Activated CD4-positive, alpha-beta T cell treated with anti-CD3 and anti-CD28 coated beads, Interleukin-2, amount 50 U/mL, for 16 hours (primary cell): ENCODE results near the gene CNRIP1.
"Not testable (repeated sequence)": the region's sequence is repeated elsewhere in the genome, so short reads cannot be mapped to it uniquely, and the experiment has no call there.

Experiments
- DNase-seq: peaks from one replicate; pipeline ENCODE4 v3.0.0-alpha.2; 2020

Gene CNRIP1, protein sequence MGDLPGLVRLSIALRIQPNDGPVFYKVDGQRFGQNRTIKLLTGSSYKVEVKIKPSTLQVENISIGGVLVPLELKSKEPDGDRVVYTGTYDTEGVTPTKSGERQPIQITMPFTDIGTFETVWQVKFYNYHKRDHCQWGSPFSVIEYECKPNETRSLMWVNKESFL

DNA sequence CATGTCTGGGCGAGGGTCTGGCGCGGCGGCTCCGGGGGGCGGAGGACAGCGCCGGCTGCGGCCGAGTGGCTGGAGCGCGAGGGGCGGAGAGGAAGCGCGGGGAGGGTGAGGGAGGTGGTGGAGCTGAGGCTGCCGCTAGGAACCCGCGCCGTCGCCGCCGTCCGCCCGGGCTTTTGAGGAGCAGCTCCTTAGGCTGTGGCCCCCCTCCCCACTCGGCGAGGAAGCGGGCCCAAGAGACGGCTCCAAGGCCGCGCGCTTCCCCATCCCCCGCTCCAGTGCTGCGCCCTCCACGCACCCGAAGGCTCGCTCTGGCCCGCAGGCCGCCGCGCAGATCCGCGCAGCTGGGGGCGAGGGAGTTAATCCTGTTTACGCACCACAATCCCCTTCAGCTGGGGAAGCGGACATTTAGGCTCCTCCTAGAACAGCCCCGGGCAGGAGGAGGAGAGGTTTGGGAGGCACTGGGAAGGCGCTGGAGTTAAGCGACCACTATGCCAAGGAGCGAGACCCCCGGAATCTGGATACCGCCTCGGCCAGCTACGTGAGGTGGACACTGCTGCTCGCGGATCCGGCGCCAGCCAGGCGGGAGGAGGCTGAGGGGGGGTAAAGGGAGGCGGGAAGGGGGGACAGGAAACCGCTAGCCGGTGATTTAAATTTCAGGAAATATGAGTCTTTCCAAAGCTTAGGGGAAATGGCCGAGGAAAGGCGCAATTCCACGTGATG is at the start of gene CNRIP1:
TSS of gene CNRIP1 (minus strand) at position 552 of the 720 bp plus-strand sequence. CDS start at position 3, 549 bp downstream.
- DNase-seq = no peak

DNA sequence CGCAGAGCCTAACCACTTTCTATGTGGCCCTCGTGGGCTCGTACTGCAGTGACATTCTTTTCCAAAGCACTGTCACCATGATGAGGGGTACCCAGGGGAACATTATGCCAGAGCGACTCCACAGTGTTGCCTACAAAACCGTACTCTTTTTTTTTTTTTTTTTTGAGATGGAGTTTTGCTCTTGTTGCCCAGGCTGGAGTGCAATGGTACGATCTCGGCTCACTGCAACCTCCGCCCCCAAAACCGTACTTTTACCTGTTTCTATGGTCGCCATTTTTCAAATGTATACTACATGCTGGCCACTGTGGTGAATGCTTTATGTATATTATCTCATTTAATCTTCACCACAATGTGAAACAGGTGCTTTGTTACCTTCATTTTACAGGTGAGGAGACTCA is 49.6 kb upstream of the CNRIP1 start:
- DNase-seq = no peak

DNA sequence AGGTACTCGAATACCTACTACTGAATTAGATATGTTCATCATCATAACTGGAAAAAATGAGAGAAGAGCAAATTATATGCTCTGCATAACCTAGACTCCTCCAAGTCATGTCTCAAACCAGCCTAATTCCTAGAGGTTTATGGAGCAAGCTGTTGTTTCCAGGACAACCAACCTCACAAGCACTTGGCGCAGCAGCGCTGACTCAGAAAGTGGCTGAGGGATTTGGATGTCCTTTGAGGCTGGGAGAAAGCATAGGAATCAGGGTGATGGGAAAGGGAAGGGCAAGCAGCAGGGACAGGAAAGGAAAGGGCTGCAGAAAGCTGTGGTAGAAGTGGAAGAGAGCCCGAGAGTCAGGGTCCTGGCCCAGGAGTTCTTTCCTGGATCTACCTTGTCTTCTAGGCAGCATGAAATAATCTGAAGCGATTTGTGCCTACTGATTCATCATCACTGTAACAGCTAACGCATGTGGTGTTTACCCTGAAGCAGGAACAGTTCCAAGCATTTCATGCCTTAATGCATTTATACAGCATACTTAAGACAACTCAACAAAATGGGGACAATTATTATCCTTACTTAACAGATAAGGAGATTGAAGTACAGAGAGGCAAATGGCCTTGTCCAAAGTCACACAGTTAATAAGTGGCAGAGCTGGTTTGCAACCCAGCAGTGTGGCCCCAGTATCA is 49.0 kb upstream of the CNRIP1 start:
- no peak for DNase-seq

DNA sequence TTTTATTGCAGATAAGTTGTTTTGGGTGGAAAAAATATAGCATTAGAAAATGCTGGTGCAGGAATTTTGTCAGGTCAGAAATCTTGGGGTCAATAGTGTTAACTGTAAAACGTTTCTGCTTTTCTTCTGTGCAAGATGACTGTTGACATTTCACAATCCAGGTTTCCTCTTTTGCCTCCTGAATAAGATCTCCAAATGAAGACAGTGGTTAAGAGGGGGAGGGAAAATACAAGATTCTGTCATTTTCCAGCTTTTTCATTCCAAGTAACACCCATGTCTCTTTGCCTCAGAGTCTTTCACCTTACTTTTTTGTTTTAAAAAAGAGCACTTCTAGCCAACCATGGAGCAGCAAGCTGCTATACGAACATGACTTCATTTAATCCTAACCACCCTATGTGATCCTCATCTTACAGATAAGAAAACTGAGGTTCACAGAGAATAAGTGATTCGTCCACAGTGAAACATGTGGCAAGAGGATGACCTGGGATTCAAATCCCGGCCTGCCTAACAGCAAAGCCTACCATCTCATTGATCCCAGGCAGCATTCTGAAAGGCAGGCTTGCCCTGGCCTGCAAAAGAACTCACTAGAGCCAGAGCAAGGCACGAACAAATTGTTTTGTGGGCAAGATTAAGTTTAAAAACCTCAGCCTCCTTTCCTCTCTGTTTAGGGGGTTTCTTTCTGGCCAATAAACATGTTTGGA is 48.4 kb upstream of the CNRIP1 start:
- no peak for DNase-seq

DNA sequence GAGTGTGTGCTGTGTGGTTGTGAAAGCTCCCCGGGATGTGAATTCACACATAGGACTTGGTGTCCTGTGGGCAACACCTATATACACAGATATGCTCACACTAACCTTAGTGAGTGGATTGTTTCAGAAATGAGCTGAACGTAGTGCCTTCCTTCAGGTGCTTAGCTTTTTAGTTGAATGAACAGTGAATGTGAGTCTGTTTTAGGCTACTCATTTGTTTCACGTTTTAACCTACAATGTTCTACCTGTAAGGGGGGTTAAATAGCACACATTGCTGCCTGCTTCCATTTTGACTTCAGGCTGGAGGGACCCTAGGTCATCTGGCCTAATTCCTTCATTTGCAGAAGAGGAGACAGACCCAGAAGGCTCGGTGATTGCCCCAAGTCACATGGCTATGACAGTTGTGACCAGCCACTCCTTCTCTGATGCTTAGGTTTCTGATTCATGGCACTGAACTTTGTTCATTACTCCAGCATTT is 46.4 kb upstream of the CNRIP1 start:
- DNase-seq = no peak

DNA sequence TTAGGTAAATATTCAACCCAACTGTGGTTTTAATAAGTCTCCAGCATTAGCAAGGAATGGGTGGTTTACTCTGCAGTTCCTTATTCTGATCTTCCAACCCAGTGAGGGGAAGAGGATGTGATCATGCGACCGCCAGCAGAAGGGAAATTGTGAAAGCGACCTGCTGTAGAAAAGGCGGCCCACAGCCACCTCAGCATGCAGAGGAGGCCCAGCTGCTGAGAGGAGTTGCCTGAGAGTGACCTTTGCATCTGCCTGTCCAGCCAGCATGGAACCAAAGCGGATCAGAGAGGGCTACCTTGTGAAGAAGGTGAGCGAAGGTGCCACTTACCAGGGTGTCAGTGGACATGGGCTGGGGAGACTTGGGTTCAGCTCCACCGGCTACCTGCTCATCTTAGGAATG is 45.3 kb upstream of the CNRIP1 start, which contains the start of gene PLEK:
TSS of gene PLEK (plus strand) at position 196 of the 400 bp plus-strand sequence. CDS start at position 266, 70 bp downstream.
- no peak for DNase-seq

DNA sequence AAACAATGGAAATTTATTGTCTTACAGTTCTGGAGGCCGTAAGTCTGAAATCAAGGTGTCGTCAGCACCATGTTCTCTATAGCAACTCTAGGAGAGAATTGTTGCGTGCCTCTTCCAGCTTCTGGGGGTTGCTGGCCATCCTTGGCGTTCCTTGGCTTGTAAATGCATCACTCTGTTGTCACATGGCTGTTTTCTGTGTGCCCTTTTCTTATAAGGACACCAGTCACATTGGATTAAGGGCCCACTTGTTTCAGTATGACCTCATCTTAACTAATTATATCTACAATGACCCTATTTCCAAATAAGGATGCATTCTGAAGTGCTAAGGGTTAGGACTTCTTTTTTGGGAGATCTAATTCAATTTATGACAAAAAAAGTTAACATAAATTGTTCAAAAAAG is 44.0 kb upstream of the CNRIP1 start:
- DNase-seq = no peak

DNA sequence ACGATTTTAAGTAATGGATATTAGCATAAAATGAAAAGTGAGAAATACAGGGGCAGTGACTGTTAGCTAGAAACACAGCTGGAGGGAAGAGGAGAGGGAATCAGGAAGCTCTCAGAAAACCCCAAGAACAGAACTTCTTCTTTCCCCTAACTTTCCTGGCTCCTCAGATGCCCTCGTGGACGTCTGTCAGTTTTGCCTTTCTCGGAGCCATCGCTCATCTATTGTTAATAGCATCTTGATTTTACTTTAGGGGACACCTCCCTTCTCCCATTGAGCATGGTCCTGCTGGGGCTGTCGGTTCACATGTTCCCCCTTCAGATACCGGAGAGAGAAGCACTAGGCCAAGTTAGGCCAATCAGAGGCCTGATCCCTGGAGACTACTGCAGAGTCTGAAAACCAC is 43.0 kb upstream of the CNRIP1 start:
- no peak for DNase-seq

DNA sequence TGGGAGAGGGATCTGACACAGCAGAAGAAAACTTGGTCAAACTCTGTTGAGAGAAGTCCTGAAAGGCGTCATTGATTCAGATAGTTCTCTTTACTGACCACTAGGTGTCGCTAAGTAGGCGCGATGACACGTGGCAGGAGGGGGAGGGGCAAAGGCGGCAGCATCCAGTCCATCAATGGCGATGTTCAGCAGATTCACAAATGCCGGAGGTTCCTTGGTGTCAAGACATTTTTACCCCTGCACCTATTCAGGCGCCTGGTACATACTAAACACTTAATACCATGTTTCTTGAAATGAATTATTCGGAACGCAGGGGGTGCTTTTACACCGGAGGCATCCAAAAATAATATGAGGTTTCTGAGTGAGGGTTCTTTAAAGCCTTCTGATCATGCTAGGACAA is 42.3 kb upstream of the CNRIP1 start:
- peak; percentile 86 for DNase-seq

DNA sequence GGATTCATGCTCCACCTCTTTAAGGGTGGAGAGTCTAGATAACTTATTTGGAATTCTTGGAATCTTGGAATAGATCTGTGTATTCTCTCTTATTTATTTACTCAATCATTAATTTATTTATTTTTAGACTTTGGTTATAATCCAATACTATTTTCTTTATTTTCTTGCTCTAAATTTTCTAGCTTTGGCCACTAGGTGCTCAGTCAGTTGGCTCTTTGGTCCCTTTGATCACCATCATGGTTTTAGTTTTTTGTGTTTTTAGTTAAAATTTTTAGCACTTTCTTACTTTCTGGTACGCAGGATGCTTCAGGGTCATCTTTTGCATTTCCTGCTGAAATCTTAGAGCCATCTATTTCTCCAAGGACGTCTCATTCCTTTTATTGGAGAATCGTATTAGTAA is 40.1 kb upstream of the CNRIP1 start:
- no peak for DNase-seq

DNA sequence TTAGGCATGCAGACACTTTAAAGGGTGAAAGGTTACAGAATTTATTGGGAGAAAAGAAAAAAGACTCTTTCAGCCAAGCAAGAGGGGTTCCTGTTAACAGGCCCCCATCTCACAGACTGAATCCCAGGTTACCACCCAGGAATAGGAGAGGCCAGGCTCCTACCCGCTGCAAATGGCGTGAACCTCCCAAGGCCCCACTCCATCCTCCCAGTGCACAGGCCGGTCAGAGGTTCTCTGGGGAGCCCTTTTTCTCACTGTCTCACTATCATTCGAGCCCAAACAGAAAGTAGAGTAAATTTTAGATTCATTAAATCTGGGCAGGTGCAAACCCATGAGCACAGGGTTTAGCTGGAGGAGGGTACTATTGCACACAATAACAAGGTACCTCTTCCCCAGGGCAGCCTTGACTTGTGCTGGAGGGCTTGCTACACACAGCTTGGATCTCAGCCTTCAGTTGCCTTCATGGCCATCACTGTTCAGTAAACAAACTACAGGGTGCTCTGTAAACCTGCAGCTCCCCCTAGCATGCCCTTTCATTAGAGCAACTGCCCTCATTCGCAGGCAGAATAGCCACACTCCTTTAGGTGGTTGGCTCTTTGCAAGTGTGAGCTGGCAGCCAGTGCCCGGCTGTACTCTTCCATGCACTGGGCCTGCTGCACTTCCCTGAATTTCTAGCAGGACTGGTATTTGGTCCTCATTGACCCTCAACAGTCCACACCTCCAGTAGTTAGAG is 38.0 kb upstream of the CNRIP1 start:
- no peak for DNase-seq

DNA sequence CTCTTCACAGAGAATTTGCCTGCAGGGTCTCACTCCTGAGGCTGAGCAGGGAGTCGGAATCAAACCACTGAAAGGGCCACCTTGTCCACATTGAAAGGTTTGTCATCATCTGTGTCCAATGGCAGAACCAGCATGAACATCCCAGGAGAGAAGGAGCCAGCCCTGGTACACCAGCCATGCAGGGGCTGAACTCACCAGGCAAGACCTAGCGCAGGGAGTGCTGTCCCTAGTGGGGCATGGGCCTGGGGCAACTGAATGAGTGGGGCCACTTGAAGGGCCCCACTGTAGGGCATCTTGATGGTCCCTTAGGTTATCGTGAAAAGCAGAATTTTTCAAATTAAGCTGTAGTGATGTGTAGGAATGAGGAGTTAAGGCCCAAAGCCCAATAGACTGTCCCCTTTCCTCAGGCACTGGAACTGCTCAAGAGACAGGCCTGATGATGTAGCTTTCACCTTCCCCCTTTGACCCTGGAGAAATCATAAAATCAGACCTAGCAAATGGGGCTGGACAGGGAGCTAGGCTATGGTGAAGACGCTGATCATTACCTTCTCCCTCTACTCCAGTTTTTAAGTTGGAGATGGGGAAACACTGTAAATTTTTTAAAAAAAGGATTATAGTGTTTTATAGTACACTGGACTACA is 37.0 kb upstream of the CNRIP1 start:
- DNase-seq = no peak

DNA sequence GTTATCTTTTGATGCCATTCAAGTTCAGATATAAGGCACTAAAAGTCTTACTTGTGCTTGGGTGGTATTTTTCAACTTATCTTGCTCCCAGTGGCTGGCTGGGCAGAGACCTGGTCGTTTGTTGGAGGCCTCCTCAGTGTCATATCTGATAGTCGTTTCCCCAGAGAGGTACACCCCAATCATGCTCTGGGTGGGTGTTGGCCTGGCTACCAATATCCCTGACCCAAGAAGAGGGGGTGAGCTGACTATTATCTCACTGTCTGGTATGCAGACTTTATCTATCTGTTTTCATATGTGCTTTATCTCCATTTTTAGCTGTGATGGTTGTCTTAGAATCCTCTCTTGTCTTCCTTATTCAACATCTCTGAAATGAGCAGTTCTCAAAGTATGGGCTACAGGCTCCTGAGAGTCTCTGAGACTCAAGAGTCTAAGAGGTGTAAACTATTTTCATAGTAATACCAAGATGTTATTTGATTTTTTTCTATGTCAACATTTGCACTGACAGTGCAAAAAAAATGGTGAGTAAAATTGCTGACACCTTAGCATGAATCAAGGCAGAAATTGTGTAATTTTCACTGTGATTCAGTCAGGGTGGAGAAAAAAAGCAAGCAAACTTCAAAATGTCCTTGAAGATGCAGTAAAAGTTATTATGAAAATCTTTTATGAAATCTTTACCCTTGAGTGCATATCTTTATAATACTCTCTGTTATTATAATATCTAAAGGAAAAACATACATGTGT is 33.1 kb upstream of the CNRIP1 start:
- DNase-seq = no peak

DNA sequence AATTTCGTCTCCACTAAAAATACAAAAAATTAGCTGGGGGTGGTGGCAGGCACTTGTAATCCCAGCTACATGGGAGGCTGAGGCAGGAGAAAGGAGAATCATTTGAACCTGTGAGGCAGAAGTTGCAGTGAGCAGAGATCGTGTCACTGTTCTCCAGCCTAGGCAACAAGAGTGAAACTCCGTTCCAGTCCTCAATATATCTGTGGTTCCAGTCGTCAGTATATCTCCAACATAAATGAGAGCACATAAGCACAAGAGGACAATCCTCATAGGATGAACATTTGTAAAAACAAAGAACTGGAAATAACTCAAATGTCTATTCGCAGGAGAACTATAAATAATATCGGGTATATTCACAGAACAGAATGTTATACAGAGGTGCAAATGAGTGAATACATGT is 32.2 kb upstream of the CNRIP1 start:
- DNase-seq = no peak

DNA sequence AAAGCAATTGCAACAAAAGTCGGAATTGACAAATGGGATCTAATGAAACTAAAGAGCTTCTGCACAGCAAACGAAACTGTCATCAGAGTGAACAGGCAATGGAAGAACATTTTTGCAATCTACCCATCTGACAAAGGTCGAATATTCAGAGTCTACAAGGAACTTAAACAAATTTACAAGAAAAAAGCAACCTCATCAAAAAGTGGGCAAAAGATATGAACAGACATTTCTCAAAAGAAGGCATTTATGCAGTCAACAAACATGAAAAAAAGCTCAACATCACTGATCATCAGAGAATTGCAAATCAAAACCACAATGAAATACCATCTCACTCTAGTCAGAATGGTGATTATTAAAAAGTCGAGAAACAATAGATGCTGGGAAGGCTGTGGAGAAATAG is 29.3 kb upstream of the CNRIP1 start:
- not testable (repeated sequence) for DNase-seq

DNA sequence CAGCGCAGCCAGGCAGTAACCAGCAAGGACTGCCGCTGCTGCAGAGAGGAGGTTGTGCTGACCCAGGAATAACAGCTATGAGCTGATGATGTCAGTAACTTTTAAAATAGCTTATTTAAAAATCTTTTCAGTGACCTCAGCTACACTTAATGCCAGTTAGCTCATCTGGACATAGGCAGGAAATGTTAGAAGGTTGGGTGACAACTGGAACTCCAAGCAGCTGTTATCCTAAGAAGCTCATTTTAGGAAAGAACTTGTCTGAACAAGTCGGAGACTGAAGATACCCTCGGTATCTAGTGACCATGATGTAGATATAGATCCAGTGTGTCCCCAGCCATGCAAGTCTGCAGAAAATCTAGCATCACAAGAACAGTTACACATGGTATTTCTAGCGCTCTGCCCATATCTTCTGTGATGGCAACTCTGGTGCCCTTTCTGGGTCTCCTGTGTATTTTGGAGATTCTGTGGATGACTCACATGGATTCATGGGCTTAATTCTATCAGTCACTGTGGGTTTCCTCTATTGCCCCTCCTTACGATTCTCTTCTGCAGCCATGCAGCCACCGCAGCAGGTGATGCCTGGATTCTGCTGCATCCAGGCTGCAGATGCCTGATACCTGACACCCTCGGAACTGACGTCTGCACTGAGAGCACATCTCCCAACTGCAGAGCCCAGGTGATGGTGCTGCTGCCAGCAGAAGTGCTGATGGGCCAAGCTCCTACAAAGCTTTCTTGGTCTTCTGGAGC is 25.6 kb upstream of the CNRIP1 start:
- no peak for DNase-seq

DNA sequence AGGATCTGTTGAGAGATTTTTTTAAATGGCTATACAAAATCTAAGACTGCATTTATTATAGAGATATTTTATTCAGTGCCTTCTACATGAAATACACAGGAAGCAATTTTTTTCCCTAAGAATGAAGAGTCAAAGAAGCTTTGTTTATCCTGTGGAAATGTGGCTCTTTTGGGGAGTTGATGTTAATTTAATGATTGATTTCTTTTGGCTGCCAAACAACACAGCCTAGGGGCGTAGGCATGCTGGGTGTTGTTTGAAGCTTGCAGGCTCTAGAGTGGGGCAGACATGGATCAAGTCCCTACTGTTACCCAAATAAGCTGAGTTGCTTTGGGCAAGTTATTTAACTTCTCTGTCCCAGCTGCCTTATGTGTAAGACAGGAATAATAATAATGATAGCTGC is 24.3 kb upstream of the CNRIP1 start:
- no peak for DNase-seq

DNA sequence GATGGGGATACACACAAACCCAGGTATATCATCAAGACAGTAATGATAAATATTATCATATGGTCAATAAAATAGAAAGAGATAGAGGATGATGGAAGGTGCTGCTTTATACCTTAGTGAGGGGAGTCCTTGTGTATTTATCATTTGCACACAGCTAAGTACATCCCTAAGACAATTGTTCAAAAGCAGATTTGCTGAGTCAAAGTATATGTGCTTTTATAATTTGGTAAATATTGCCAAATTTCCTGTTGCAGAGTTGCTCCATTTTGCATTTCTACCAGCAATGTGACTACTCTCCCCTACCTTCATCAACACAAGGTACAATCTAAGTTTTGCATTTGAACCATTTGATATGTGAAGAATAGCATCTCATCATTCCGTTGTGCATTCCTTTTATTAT is 22.7 kb upstream of the CNRIP1 start:
- DNase-seq = no peak

DNA sequence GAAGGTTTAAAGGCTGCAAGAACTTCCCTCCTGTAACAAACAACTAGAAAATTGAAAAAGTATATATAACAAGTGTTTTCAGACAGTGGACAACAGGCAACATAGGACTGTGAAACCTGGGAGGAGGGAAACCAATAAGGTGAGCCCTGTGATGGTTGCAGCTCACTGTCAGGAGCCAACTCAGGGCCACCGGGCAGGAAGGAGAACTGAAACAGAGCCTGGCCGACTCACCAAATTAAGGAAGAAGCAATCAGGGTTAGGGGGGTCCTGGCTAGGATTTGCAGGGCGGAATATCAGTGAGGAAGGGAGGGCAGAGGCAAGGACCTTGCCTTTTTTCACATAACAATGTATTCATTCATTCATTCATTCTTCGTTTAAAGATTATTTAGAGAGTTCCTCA is 21.8 kb upstream of the CNRIP1 start:
- DNase-seq = no peak

DNA sequence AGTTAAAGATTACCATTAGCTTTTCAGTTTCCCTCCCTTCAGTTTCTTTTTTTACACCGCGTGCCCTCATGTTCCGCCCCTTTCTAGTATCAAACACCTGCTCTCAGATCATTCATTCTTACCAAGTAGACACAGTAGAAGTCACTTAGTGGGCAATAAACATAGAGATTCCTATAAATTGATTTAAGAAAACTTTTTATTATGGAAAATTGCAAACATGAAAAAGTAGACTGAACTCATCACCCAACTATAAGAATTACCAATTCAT is 21.2 kb upstream of the CNRIP1 start:
- DNase-seq = no peak
